ENCODE results near the gene SYNGR3.
"Not testable (repeated sequence)": the region's sequence is repeated elsewhere in the genome, so short reads cannot be mapped to it uniquely, and the experiment has no call there.

The SYNGR3 gene

GRCh38 chr16:1960665-1961630, 28.8 kb upstream of the SYNGR3 start:
- DNase-seq = peak; percentile 71

GRCh38 chr16:1961651-1962067, 28.1 kb upstream of the SYNGR3 start:
- peak; percentile 53 for DNase-seq

GRCh38 chr16:1962161-1963153, 27.3 kb upstream of the SYNGR3 start:
- not testable (repeated sequence) for DNase-seq

GRCh38 chr16:1963806-1964505, 25.8 kb upstream of the SYNGR3 start:
- DNase-seq = no peak

- peak; percentile 96 for DNase-seq
Measured at GRCh38 chr16:1964506-1965395, 25.0 kb upstream of the SYNGR3 start, which contains the start of gene RPS2. RPS2 (minus strand) TSS chr16:1964826; CDS start chr16:1964625, 201 bp downstream.

GRCh38 chr16:1965396-1966001, 24.3 kb upstream of the SYNGR3 start:
- no peak for DNase-seq

GRCh38 chr16:1966460-1966859, 23.3 kb upstream of the SYNGR3 start, which contains the start of gene RNF151:
RNF151 (plus strand) TSS chr16:1966856; CDS start chr16:1966882, 26 bp downstream.
- no peak for DNase-seq

- no peak for DNase-seq
Measured at GRCh38 chr16:1968146-1968953, 21.4 kb upstream of the SYNGR3 start.

- peak; percentile 89 for DNase-seq
Measured at GRCh38 chr16:1971796-1972489, 17.8 kb upstream of the SYNGR3 start, which contains the start of gene TBL3. TBL3 (plus strand) TSS chr16:1972053; CDS start chr16:1972165, 112 bp downstream.

GRCh38 chr16:1972490-1972877, 17.3 kb upstream of the SYNGR3 start:
- no peak for DNase-seq

GRCh38 chr16:1973461-1974156, 16.2 kb upstream of the SYNGR3 start:
- no peak for DNase-seq

- DNase-seq = no peak
Measured at GRCh38 chr16:1974157-1975070, 15.4 kb upstream of the SYNGR3 start.

- DNase-seq = no peak
Measured at GRCh38 chr16:1975432-1976215, 14.1 kb upstream of the SYNGR3 start.

- no peak for DNase-seq
Measured at GRCh38 chr16:1976216-1976520, 13.6 kb upstream of the SYNGR3 start.

- no peak for DNase-seq
Measured at GRCh38 chr16:1976951-1977874, 12.6 kb upstream of the SYNGR3 start.

GRCh38 chr16:1977875-1978268, 11.9 kb upstream of the SYNGR3 start:
- no peak for DNase-seq

Measured in MV-4-11 (cell line).